Mesenchymal stem cell (in vitro differentiated cells and primary cell): ENCODE data around the gene C5orf34.

Source experiments
- DNase-seq: peaks from one replicate; pipeline ENCODE4 v3.0.0-alpha.2; 2013
- H2AFZ ChIP-seq: one replicate; pipeline ENCODE4 v1.6.1; 2013; ENCODE audit warnings: low read depth, mild to moderate bottlenecking, control low read depth, inconsistent platforms, low read length, moderate library complexity
- H2AK5ac ChIP-seq: 2 replicates; pipeline ENCODE4 v1.6.1; 2013; ENCODE audit warnings: low read length, moderate library complexity, mild to moderate bottlenecking, inconsistent platforms; ENCODE audit not compliant: severe bottlenecking
- H2BK120ac ChIP-seq: one replicate; pipeline ENCODE4 v1.6.1; 2013; ENCODE audit warnings: low read depth, mild to moderate bottlenecking, inconsistent platforms, low read length, moderate library complexity
- H2BK12ac ChIP-seq, 2 experiments: one replicate each; pipeline ENCODE4 v1.6.1; 2013; ENCODE audit warnings: inconsistent platforms in 2 of 2, low read length in 2 of 2, mild to moderate bottlenecking in 2 of 2, moderate library complexity in 2 of 2, control low read depth in 1 of 2
- H2BK15ac ChIP-seq: one replicate; pipeline ENCODE4 v1.6.1; 2013; ENCODE audit warnings: mild to moderate bottlenecking, low read depth, inconsistent platforms; ENCODE audit not compliant: poor library complexity, severe bottlenecking
- H2BK5ac ChIP-seq: 2 replicates; pipeline ENCODE4 v1.6.1; 2013; ENCODE audit warnings: low read depth, mild to moderate bottlenecking, low read length, control low read depth, inconsistent platforms; ENCODE audit not compliant: poor library complexity, severe bottlenecking
- H3K14ac ChIP-seq, 2 experiments: one replicate each; pipeline ENCODE4 v1.6.1; 2013; ENCODE audit warnings: inconsistent platforms in 2 of 2, low read length in 2 of 2, control low read depth in 1 of 2, mild to moderate bottlenecking in 1 of 2, moderate library complexity in 1 of 2
- H3K18ac ChIP-seq, 2 experiments: one replicate each; pipeline ENCODE4 v1.6.1; 2013; ENCODE audit warnings: inconsistent platforms in 2 of 2, low read length in 2 of 2, control low read depth in 1 of 2, low read depth in 1 of 2, mild to moderate bottlenecking in 1 of 2
- H3K23ac ChIP-seq, 2 experiments: one replicate each; pipeline ENCODE4 v1.6.1; 2013; ENCODE audit warnings: inconsistent platforms in 2 of 2, low read length in 2 of 2, mild to moderate bottlenecking in 2 of 2, moderate library complexity in 2 of 2, control low read depth in 1 of 2
- H3K27ac ChIP-seq: 2 replicates; pipeline ENCODE4 v1.5.1; 2013; ENCODE audit warnings: mild to moderate bottlenecking, moderate library complexity, low read length, control low read depth, inconsistent platforms; ENCODE audit not compliant: poor library complexity, severe bottlenecking
- H3K27me3 ChIP-seq, 2 experiments: 2 replicates each; pipeline versions ENCODE4 v1.6.1 to v1.7.0; 2013; ENCODE audit warnings: low read length in 2 of 2, mild to moderate bottlenecking in 2 of 2, moderate library complexity in 2 of 2, control low read depth in 1 of 2, inconsistent platforms in 1 of 2; ENCODE audit not compliant: control insufficient read depth in 1 of 2, insufficient read depth in 1 of 2
- H3K36me3 ChIP-seq, 2 experiments: 2 replicates each; pipeline versions ENCODE4 v1.6.1 to v1.7.0; 2013; ENCODE audit warnings: low read length in 2 of 2, control low read depth in 1 of 2, inconsistent platforms in 1 of 2, low read depth in 1 of 2, mild to moderate bottlenecking in 1 of 2; ENCODE audit not compliant: insufficient read depth in 2 of 2, control insufficient read depth in 1 of 2
- H3K4ac ChIP-seq, 2 experiments: one replicate each; pipeline ENCODE4 v1.6.1; 2013; ENCODE audit warnings: inconsistent platforms in 2 of 2, low read length in 2 of 2, mild to moderate bottlenecking in 2 of 2, moderate library complexity in 2 of 2, control low read depth in 1 of 2, low read depth in 1 of 2
- H3K4me1 ChIP-seq: 2 replicates; pipeline ENCODE4 v1.6.1; 2013; ENCODE audit warnings: low read depth, low read length, control low read depth; ENCODE audit not compliant: control insufficient read depth, insufficient read depth
- H3K4me2 ChIP-seq: 2 replicates; pipeline ENCODE4 v1.6.1; 2013; ENCODE audit warnings: low read length, mild to moderate bottlenecking, inconsistent platforms; ENCODE audit not compliant: poor library complexity, severe bottlenecking
- H3K4me3 ChIP-seq, 2 experiments: 2 replicates each; pipeline versions ENCODE4 v1.5.1 to v1.7.0; 2013; ENCODE audit warnings: low read length in 2 of 2, mild to moderate bottlenecking in 2 of 2, control low read depth in 1 of 2, low read depth in 1 of 2; ENCODE audit not compliant: insufficient read depth in 1 of 2
- H3K79me1 ChIP-seq: replicated peaks from 2 replicates; pipeline ENCODE4 v1.6.1; 2013; ENCODE audit warnings: mild to moderate bottlenecking, control low read depth, low read length, inconsistent platforms; ENCODE audit not compliant: poor library complexity, severe bottlenecking
- H3K9ac ChIP-seq: 2 replicates; pipeline ENCODE4 v1.7.0; 2013; ENCODE audit warnings: mild to moderate bottlenecking, low read length, moderate library complexity
- H3K9me3 ChIP-seq: 2 replicates; pipeline ENCODE4 v1.7.0; 2013; ENCODE audit warnings: mild to moderate bottlenecking, low read length; ENCODE audit not compliant: control insufficient read depth
- H4K8ac ChIP-seq: one replicate; pipeline ENCODE4 v1.6.1; 2013; ENCODE audit warnings: inconsistent platforms, mild to moderate bottlenecking, low read length, moderate library complexity
- H4K91ac ChIP-seq: one replicate; pipeline ENCODE4 v1.6.1; 2013; ENCODE audit warnings: mild to moderate bottlenecking, low read length, inconsistent platforms
- WGBS: methylation state at CpG from one replicate; pipeline ENCODE4 v1.1.7; 2013; ENCODE audit warnings: mixed read lengths; 5-methylcytosine and 5-hydroxymethylcytosine counted together

The C5orf34 gene

DNA sequence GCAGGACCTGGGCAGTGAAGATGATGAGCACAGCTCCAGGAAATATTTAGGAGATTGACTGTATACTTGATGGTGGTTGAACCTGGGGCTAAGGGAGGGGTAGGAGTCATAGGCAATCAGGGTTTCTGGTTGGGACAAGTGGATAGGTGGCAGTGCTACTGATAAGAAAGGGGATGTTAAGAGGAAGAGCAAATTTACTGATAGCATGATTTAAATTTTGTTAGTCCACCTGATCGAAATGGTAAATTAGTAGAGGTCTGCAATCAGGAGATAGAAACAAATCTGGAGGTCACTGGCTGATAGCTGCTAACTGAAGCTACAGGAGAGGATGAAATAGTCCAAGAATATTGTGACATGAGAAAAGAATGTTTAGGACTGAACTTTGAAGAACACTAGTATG, 5.7 kb upstream of the C5orf34 start:
- no peak for DNase-seq
- no peak overlapping the region for H2BK120ac ChIP-seq
- no peaks in the 10 kb centered on the region for H3K9me3 ChIP-seq
- H3K9ac ChIP-seq: no peak overlapping the region
- 99% methylated on average over 1 of the region's 1 CpG for WGBS
- H3K14ac ChIP-seq: no peak overlapping the region
- peaks cover 10 to 23% of the 10 kb centered on the region in 2 experiments for H3K36me3 ChIP-seq
- no peak overlapping the region for H3K4me3 ChIP-seq
- H3K4me2 ChIP-seq: no peak overlapping the region
- H2BK15ac ChIP-seq: no peak overlapping the region
- no peak overlapping the region for H3K23ac ChIP-seq
- H2AK5ac ChIP-seq: no peak overlapping the region
- H2BK5ac ChIP-seq: no peak overlapping the region
- H3K4me1 ChIP-seq: no peaks in the 10 kb centered on the region
- H3K27me3 ChIP-seq: no peaks in the 10 kb centered on the region
- no peak overlapping the region for H4K8ac ChIP-seq
- H3K18ac ChIP-seq: no peak overlapping the region
- H2BK12ac ChIP-seq: no peak overlapping the region
- no peak overlapping the region for H2AFZ ChIP-seq
- H4K91ac ChIP-seq: no peak overlapping the region
- H3K79me1 ChIP-seq: peaks cover 1% of the 10 kb centered on the region
- H3K27ac ChIP-seq: no peak overlapping the region
- no peak overlapping the region for H3K4ac ChIP-seq

DNA sequence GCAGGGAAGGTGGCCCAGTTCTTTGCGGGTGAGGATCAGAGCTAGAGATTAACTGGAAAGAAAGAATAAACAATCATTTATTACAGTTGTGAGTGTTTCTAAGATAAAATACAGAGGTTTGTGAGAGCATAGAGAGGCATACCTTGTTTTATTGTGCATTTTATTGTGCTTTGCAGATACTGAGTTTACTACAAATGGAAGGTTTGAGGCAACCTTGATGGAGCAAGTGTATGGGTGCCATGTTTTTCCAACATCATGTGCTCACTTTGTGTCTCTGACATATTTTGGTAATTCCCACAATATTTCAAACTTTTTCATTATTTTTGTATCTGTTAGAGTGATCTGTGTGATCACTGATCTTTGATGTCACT, 715 bp upstream of the C5orf34 start:
- 57% methylated on average over 1 of the region's 1 CpG for WGBS

GRCh38 chr5:43514471-43514815, 505 bp downstream of the C5orf34 start:
- Histone ChIP-seq H2BK120ac (no peak overlapping the region), H2AK5ac (no peak overlapping the region), H3K79me1 (peaks cover 7% of the 10 kb centered on the region), H2AFZ (no peak overlapping the region), H2BK15ac (no peak overlapping the region), H4K91ac (no peak overlapping the region), H3K9me3 (no peaks in the 10 kb centered on the region), H3K14ac (no peak overlapping the region), H4K8ac (no peak overlapping the region), H3K9ac (peak overlapping the region; percentile 99), H2BK5ac (no peak overlapping the region), H3K27ac (peak overlapping the region; percentile 79), H3K36me3 (no peaks in the 10 kb centered on the region), H3K4ac (no peak overlapping the region), H3K27me3 (no peaks in the 10 kb centered on the region), H3K23ac (no peak overlapping the region), H3K18ac (peak overlapping the region in 1 of 2 experiments; percentile 70), H2BK12ac (no peak overlapping the region), H3K4me2 (peak overlapping the region; percentile 97), H3K4me3 (peak overlapping the region; percentile 65 to 92), H3K4me1 (no peaks in the 10 kb centered on the region)
- 0% methylated on average over 6 of the region's 6 CpGs for WGBS
- DNase-seq: peak; percentile 85

More for the DNA sequence above, 715 bp upstream of the C5orf34 start:
- Histone ChIP-seq H3K4me1 (no peaks in the 10 kb centered on the region), H3K23ac (no peak overlapping the region), H3K9ac (peak overlapping the region; percentile 99), H2BK12ac (no peak overlapping the region), H3K27me3 (no peaks in the 10 kb centered on the region), H2BK15ac (no peak overlapping the region), H3K4me3 (peak overlapping the region in 1 of 2 experiments; percentile 92), H2AFZ (no peak overlapping the region), H3K14ac (no peak overlapping the region), H3K18ac (peak overlapping the region in 1 of 2 experiments; percentile 7), H3K9me3 (no peaks in the 10 kb centered on the region), H2AK5ac (no peak overlapping the region), H2BK5ac (no peak overlapping the region), H2BK120ac (no peak overlapping the region), H4K91ac (no peak overlapping the region), H3K4ac (peak overlapping the region in 1 of 2 experiments; percentile 43), H4K8ac (no peak overlapping the region), H3K27ac (no peak overlapping the region), H3K79me1 (peaks cover 7% of the 10 kb centered on the region), H3K4me2 (peak overlapping the region; percentile 4), H3K36me3 (no peaks in the 10 kb centered on the region)
- DNase-seq: no peak

GRCh38 chr5:43514025-43514424, 923 bp downstream of the C5orf34 start:
- Histone ChIP-seq H3K9me3 (no peaks in the 10 kb centered on the region), H3K18ac (no peak overlapping the region), H2AFZ (no peak overlapping the region), H3K23ac (no peak overlapping the region), H3K4me1 (no peaks in the 10 kb centered on the region), H2BK120ac (no peak overlapping the region), H2BK12ac (no peak overlapping the region), H3K36me3 (peaks cover 0 to under 1% of the 10 kb centered on the region in 2 experiments), H4K8ac (no peak overlapping the region), H3K14ac (no peak overlapping the region), H2AK5ac (no peak overlapping the region), H3K9ac (peak overlapping the region; percentile 99), H3K27me3 (no peaks in the 10 kb centered on the region), H2BK15ac (no peak overlapping the region), H3K27ac (no peak overlapping the region), H3K4ac (no peak overlapping the region), H3K4me3 (peak overlapping the region in 1 of 2 experiments; percentile 92), H4K91ac (no peak overlapping the region), H2BK5ac (no peak overlapping the region), H3K4me2 (peak overlapping the region; percentile 35), H3K79me1 (peaks cover 7% of the 10 kb centered on the region)
- peak; percentile 37 for DNase-seq
- 10% methylated on average over 2 of the region's 4 CpGs for WGBS
